Liver (tissue), 3 donors: ENCODE data around the gene SLIT1.

Source experiments
- FOXA1 ChIP-seq: IDR thresholded peaks from 2 replicates; pipeline ENCODE4 v1.6.1; 2016; ENCODE audit warnings: antibody characterized with exemption
- GABPA ChIP-seq, 2 donors: IDR thresholded peaks in 1 of 2; conservative IDR thresholded peaks in 1 of 2; 2 replicates each; pipeline ENCODE4 v1.6.1; 2016; ENCODE audit warnings: antibody characterized with exemption in 2 of 2, mild to moderate bottlenecking in 1 of 2, moderate library complexity in 1 of 2
- RAD21 ChIP-seq, 2 donors: IDR thresholded peaks; 2 replicates each; pipeline ENCODE4 v1.6.1; 2016; ENCODE audit warnings: antibody characterized with exemption in 2 of 2, mild to moderate bottlenecking in 2 of 2
- YY1 ChIP-seq: IDR thresholded peaks from 2 replicates; pipeline ENCODE4 v1.6.1; 2016; ENCODE audit warnings: antibody characterized with exemption, mild to moderate bottlenecking
- TF ChIP-seq, protein P1 (sequence below): fragments of 150-350 bp; IDR thresholded peaks from 2 replicates; pipeline ENCODE4 v1.5.1; 2017; ENCODE audit warnings: improper control_type of control experiment, low read depth, low read length; ENCODE audit not compliant: missing input control
- TF ChIP-seq, protein P2 (sequence below): IDR thresholded peaks from 2 replicates; pipeline ENCODE4 v1.6.1; 2016; ENCODE audit warnings: antibody characterized with exemption
- TF ChIP-seq, protein P3 (sequence below): IDR thresholded peaks from 2 replicates; pipeline ENCODE4 v1.6.1; 2016; ENCODE audit warnings: antibody characterized with exemption, mild to moderate bottlenecking
- donor health status: healthy.
- donor health status: healthy.

- TF ChIP-seq, protein P1, sequence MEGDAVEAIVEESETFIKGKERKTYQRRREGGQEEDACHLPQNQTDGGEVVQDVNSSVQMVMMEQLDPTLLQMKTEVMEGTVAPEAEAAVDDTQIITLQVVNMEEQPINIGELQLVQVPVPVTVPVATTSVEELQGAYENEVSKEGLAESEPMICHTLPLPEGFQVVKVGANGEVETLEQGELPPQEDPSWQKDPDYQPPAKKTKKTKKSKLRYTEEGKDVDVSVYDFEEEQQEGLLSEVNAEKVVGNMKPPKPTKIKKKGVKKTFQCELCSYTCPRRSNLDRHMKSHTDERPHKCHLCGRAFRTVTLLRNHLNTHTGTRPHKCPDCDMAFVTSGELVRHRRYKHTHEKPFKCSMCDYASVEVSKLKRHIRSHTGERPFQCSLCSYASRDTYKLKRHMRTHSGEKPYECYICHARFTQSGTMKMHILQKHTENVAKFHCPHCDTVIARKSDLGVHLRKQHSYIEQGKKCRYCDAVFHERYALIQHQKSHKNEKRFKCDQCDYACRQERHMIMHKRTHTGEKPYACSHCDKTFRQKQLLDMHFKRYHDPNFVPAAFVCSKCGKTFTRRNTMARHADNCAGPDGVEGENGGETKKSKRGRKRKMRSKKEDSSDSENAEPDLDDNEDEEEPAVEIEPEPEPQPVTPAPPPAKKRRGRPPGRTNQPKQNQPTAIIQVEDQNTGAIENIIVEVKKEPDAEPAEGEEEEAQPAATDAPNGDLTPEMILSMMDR = no peak
- TF ChIP-seq YY1 = no peak
- no peak for TF ChIP-seq FOXA1
- TF ChIP-seq, protein P2, sequence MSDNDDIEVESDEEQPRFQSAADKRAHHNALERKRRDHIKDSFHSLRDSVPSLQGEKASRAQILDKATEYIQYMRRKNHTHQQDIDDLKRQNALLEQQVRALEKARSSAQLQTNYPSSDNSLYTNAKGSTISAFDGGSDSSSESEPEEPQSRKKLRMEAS = no peak
- TF ChIP-seq GABPA (IDR thresholded peaks at IDR 0.05 in 1 of 2, conservative IDR thresholded peaks at IDR 0.05 in 1 of 2) = no peak
- TF ChIP-seq, protein P3, sequence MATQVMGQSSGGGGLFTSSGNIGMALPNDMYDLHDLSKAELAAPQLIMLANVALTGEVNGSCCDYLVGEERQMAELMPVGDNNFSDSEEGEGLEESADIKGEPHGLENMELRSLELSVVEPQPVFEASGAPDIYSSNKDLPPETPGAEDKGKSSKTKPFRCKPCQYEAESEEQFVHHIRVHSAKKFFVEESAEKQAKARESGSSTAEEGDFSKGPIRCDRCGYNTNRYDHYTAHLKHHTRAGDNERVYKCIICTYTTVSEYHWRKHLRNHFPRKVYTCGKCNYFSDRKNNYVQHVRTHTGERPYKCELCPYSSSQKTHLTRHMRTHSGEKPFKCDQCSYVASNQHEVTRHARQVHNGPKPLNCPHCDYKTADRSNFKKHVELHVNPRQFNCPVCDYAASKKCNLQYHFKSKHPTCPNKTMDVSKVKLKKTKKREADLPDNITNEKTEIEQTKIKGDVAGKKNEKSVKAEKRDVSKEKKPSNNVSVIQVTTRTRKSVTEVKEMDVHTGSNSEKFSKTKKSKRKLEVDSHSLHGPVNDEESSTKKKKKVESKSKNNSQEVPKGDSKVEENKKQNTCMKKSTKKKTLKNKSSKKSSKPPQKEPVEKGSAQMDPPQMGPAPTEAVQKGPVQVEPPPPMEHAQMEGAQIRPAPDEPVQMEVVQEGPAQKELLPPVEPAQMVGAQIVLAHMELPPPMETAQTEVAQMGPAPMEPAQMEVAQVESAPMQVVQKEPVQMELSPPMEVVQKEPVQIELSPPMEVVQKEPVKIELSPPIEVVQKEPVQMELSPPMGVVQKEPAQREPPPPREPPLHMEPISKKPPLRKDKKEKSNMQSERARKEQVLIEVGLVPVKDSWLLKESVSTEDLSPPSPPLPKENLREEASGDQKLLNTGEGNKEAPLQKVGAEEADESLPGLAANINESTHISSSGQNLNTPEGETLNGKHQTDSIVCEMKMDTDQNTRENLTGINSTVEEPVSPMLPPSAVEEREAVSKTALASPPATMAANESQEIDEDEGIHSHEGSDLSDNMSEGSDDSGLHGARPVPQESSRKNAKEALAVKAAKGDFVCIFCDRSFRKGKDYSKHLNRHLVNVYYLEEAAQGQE = no peak
- TF ChIP-seq RAD21 (IDR thresholded peaks at IDR 0.05) = no peak
These were observed 62.0 kb downstream of the SLIT1 start for GRCh38 chr10:97123765-97124164.
